ENCODE data around the gene DPP6.

- TF ChIP-seq CTCF (IDR thresholded peaks at IDR 0.05) (no peak), POLR2A (IDR thresholded peaks at IDR 0.05) (no peak)
Observed at GRCh38 chr7:154330318-154330717, 278.1 kb downstream of the DPP6 start.
